GM12878 (cell line): Measurements from ENCODE around the gene TAB2.

ENCODE experiments used
- EGR1 ChIP-seq, 2 experiments: IDR thresholded peaks; 1 replicate in 1 of 2; 2 replicates in 1 of 2; pipeline ENCODE4 v1.6.1; 2011 to 2012; ENCODE audit warnings: low read depth in 2 of 2, low read length in 2 of 2, borderline replicate concordance in 1 of 2, mild to moderate bottlenecking in 1 of 2, moderate library complexity in 1 of 2
- HCFC1 ChIP-seq: fragments of 150-350 bp; IDR thresholded peaks from 2 replicates; pipeline ENCODE4 v1.6.1; 2014; ENCODE audit warnings: low read length
- HDAC2 ChIP-seq: fragments of 200-600 bp; sonication (generic); IDR thresholded peaks from 2 replicates; pipeline ENCODE4 v1.6.1; 2017
- KDM1A ChIP-seq: fragments of 200-600 bp; sonication (generic); IDR thresholded peaks from 2 replicates; pipeline ENCODE4 v1.6.1; 2016; ENCODE audit warnings: borderline replicate concordance
- MXI1 ChIP-seq: fragments of 150-350 bp; IDR thresholded peaks from 2 replicates; pipeline ENCODE4 v1.6.1; 2011; ENCODE audit warnings: low read depth, mild to moderate bottlenecking, inconsistent platforms, low read length, improper control_type of control experiment
- NR2C2 ChIP-seq: IDR thresholded peaks from 2 replicates; pipeline ENCODE4 v1.6.1; 2011; ENCODE audit warnings: borderline replicate concordance, low read depth; ENCODE audit not compliant: control insufficient read depth, insufficient read length
- POLR2A ChIP-seq: IDR thresholded peaks from 2 replicates; pipeline ENCODE4 v1.6.1; 2011; ENCODE audit warnings: low read depth, mild to moderate bottlenecking, low read length
- TCF12 ChIP-seq: IDR thresholded peaks from 2 replicates; pipeline ENCODE4 v1.6.1; 2011; ENCODE audit warnings: low read depth, mild to moderate bottlenecking, low read length
- TF ChIP-seq, protein P1 (sequence below): fragments of 450-650 bp; IDR thresholded peaks from 2 replicates; pipeline ENCODE4 v1.6.1; 2016; ENCODE audit warnings: mild to moderate bottlenecking
- TF ChIP-seq, protein P2 (sequence below), 3 experiments: IDR thresholded peaks in 2 of 3; conservative IDR thresholded peaks in 1 of 3; 2 replicates each; pipeline ENCODE4 v1.5.1; 2011; ENCODE audit warnings: low read depth in 3 of 3, low read length in 3 of 3, mild to moderate bottlenecking in 3 of 3, control low read depth in 2 of 3, moderate library complexity in 2 of 3, inconsistent platforms in 1 of 3, mixed read lengths in 1 of 3; ENCODE audit not compliant: control insufficient read depth in 2 of 3, insufficient read depth in 1 of 3; ENCODE audit errors: extremely low read depth in 1 of 3

DNA sequence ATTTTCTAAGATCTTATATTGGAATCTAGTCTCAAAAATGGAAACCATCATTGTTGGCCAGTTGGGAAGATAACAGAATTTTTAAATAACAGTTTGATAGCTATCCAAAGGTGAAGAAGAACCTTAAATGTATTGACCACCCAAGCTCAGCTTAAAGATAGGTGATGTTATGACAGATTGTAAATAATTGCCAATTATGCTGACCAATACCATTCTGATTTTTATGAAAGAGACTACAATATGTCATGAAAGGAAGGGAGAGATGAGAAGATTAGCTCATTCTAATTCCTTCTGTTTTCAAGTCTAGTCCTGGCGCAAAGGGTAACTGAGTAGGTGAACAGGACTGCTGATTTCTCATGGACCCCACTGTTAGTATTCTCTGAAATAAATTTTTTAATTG lies 5.7 kb upstream of the TAB2 start:
- no peak for TF ChIP-seq HDAC2
- TF ChIP-seq POLR2A: no peak
- TF ChIP-seq TCF12: no peak
- TF ChIP-seq, protein P1, sequence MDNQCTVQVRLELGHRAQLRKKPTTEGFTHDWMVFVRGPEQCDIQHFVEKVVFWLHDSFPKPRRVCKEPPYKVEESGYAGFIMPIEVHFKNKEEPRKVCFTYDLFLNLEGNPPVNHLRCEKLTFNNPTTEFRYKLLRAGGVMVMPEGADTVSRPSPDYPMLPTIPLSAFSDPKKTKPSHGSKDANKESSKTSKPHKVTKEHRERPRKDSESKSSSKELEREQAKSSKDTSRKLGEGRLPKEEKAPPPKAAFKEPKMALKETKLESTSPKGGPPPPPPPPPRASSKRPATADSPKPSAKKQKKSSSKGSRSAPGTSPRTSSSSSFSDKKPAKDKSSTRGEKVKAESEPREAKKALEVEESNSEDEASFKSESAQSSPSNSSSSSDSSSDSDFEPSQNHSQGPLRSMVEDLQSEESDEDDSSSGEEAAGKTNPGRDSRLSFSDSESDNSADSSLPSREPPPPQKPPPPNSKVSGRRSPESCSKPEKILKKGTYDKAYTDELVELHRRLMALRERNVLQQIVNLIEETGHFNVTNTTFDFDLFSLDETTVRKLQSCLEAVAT: no peak
- no peak for TF ChIP-seq NR2C2
- no peak for TF ChIP-seq KDM1A
- TF ChIP-seq, protein P2, sequence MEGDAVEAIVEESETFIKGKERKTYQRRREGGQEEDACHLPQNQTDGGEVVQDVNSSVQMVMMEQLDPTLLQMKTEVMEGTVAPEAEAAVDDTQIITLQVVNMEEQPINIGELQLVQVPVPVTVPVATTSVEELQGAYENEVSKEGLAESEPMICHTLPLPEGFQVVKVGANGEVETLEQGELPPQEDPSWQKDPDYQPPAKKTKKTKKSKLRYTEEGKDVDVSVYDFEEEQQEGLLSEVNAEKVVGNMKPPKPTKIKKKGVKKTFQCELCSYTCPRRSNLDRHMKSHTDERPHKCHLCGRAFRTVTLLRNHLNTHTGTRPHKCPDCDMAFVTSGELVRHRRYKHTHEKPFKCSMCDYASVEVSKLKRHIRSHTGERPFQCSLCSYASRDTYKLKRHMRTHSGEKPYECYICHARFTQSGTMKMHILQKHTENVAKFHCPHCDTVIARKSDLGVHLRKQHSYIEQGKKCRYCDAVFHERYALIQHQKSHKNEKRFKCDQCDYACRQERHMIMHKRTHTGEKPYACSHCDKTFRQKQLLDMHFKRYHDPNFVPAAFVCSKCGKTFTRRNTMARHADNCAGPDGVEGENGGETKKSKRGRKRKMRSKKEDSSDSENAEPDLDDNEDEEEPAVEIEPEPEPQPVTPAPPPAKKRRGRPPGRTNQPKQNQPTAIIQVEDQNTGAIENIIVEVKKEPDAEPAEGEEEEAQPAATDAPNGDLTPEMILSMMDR (IDR thresholded peaks at IDR 0.05 in 2 of 3, conservative IDR thresholded peaks at IDR 0.05 in 1 of 3; ENCODE audit: control insufficient read depth in 2 of 3, extremely low read depth in 1 of 3, insufficient read depth in 1 of 3, low read depth in 3 of 3, low read length in 3 of 3): no peak
- no peak for TF ChIP-seq MXI1
- no peak for TF ChIP-seq HCFC1
- no peak for TF ChIP-seq EGR1 (IDR thresholded peaks at IDR 0.05; ENCODE audit: borderline replicate concordance in 1 of 2, low read depth in 2 of 2, low read length in 2 of 2)
